ENCODE measurements around the gene AP1B1.
"Not testable (repeated sequence)": the region's sequence is repeated elsewhere in the genome, so short reads cannot be mapped to it uniquely, and the experiment has no call there.

Gene AP1B1

DNA sequence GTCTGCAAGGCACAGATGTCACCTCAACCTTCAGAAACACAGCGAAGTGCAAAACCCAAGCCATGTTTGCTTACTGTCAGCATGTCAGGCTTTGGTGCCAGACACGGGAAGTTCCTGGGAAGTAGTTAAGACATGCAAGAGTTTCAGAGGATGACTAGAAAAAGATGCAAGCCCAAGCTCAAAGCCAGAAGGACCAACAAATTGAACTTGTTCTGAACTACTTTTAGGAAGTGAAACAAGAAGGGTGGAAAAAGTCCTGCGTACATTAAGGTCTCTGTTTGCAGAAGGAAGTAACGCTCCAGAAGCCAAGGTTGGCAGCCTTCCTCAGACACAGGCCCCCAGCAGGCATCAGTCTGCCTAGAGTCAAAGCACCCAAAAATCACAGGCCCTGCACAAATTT is 2.6 kb downstream of the AP1B1 start:
- DNase-seq, result no peak

DNA sequence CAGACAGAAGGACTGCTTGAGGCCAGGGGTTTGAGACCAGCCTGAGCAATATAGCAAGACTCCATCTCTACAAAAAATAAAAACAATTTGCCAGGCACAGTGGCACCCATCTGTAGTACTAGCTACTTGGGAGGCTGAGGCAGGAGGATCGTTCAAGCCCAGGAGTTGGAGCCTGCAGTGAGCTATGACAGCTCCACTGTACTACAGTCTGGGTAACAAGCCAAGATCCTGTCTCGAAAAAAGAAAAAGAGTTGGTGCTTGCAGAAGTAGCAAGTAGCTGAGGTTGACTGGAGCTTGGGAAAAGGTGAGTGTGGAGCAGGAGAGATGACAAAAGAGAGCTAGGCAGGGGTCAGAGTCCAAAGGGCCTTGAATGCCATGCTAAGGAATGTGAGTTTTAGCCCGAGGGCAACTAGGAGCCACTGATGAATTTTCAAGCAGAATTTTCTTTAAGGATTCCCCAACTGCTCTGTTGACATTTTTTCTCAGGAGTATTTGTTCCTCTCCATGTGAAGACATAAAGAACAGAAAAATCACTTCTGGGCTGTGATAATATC is 3.1 kb downstream of the AP1B1 start:
- no peak for DNase-seq

DNA sequence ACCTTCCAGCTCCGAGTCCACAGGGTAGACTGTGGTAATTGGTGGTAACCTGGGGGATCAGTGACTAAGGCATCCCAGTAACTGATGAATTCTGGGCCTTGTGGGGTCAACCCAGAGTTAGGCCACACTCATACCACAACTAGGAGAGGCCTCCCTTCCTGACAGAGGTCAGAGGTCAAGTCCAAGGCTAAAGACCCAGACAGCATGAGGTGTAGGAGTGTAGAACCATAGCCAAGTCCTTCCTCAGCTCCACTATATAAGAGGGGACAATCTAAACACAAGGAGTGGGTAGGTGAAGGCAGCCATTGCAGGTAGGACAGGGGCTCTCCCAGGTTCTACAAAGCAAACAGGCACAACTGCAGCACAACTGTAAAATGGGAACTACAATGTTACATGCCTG is 4.6 kb downstream of the AP1B1 start:
- no peak for DNase-seq

DNA sequence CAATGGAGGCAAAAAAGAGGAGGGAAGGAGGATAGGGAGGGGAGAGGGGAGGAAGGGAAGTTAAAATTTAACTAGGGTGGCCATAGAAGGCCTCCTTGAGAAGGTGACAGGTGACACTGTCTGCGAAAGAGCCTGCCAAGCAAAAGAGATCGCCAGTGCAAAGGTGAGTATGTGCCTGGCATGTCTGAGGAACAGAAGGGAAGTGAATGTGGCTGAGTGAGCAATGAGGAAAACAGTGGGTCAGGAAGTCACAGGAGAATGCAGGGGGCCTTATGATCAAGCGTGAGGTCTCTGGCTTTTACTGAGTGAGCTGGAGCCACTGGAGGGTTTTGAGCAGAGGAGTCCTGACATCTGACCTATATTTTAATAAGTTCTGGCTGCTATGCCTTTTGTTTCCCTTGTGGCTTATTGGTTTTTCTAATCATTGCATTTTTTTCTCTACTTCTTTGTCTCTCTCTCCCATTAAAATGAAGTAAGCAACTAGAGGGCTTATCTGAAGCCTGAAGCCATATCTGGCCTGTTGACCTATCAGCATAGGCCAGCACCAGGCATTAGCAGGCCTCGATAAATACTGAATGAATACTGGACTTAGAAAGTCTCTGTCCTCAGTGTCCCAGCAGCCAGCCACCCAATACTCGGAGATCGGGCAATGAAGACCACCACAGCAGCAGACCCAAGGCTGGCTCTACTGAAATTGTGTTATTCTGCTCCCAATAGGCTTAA is 5.6 kb downstream of the AP1B1 start:
- no peak for DNase-seq

DNA sequence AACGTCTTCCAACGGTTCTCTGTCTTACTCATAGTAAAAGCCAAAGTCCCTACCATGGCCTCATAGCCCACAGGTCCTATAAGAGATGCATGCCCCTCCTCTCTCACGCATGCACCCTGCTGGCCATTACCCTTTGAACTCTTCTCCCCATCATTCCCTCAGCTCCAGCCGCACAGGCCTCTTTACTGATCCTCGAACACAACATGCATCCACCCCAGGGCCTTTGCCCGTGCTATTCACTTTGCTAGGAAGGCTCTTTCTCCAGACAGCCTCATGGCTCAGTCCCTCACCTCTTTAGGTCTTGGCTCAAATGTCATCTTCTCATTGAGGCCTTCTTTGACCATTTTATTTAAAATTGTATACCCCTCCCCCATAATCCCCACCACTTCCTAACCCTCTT is 7.5 kb downstream of the AP1B1 start:
- no peak for DNase-seq

DNA sequence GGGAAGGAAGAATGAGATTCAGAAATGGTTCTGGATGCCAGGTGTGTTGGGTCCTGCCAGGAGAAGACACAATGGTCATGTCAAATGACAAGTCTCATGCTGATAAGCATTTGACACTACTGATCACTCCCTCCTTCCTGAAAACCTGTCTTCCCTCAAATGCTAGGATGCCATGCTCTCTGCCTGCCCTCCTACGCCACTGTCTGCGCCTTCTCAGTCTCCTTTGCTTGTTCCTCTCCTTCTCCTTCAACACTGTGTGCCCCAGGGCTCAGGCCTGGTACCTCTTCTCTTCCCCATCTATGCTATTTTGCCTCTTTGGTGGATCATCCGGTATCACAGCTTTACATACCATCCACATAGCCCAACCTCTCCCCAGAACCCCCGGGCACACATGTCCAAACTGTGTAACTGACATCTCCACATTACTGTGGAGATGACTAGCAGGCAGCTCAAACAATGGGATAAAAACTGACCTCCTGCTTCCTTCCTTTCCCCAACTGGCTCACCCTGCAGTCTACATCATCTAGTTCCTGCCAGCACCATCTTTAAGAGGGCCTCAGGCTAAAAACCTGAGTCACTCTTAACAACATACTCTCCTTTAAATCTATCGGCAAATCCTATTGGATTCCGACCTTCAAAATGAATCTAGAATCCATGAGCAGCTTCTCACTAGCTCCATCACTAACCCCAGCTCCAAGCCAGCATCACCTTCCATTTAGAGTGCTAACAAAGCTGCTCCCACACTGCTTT is 8.2 kb downstream of the AP1B1 start:
- no peak for DNase-seq

DNA sequence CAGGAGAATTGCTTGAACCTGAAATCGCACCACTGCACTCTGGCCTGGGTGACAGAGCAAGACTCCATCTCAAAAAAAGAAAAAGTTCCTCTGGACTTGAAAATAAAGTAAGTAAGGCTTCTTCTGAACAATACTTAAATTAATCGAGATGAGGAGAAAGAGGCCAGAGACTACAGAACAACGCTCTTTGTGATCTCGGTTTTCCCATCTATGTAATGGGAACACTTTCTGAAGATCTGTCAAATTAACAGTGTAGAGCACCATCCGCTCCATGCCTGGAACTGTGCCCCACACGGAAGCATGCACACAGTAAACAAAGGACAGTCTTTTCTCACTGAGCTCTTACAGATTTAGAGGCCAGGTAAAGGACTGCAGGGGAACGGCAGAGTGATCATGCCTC is 9.1 kb downstream of the AP1B1 start:
- DNase-seq, result no peak

DNA sequence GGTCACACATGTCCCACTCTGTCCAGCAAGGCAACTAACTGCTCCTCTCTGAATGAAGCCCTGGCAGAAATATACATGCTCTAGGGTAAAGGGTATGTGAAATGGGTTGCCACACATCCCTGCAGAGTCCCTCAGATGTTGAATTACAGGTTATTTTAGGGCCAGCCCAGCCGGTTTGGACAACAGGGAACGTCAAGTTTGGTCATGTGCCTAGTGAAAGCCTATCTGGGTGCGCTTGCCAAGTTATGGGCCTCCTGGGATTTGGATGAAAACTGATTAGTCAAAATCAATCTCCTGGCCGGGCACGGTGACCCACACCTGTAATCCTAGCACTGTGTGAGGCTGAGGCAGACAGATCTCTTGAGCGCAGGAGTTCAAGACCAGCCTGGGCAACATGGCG is 10.4 kb downstream of the AP1B1 start:
- no peak for DNase-seq

DNA sequence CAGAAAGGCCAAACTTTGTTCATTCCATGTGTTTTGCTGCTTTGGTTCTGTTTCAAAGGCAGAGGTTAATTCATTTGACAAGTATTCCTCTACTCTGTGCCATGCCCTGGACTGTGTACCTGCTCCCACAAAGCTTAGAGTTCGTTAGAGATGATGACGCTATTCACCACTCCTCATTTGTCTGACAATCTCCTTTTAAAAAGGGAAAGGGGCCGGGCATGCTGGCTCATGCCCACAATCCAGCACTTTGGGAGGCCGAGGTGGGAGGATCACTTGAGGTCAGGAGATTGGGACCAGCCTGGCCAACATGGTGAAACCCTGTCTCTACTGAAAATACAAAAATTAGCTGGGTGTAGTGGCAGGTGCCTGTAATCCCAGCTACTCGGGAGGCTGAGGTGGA is 11.7 kb downstream of the AP1B1 start:
- DNase-seq, result not testable (repeated sequence)

DNA sequence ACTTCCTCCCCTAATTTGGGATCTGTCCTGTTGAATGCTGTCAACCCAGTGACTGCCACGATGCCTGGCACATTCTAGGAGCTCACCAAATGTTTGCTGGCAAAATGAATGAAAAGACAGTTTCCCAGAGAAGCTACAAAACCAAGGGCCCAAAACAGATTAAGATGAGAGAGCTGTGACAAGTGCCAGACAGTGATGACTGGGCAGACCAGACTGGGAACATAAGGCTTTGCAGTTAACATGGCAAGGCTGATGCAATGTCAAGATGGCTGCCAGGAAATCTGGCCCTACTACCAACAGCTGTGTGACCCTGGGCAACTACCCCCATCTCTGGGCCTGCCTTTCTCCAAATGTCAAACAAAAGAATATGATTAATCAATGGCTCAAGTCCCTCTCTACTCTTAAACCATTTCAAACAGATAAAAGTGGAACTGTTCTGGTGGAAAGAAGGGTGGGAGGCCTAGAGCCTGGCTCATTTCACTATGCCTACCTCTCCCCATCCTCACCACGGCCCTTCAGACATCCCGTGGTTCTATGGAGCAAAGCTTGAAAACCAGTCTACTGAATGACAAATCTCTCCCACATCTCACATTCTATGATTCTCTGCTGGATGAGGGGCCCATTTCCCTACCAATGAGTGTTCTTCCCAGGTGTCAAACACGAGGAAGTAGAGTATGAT is 12.8 kb downstream of the AP1B1 start:
- no peak for DNase-seq

DNA sequence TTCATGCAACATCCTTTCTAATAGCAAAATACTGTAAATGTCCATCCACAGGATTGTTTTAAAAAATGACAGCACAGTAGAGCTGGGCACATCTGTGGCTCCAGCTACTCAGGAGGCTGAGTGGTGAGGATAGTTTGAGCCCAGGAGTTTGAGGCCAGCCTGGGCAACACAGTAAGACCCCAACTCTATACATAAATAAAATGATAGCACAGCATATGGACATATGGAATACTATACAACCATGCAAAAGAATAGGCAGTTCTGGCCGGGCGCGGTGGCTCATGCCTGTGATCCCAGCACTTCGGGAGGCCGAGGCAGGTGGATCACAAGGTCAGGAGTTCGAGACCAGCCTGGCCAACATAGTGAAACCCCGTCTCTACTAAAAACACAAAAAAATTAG is 13.6 kb downstream of the AP1B1 start:
- DNase-seq, result not testable (repeated sequence)

DNA sequence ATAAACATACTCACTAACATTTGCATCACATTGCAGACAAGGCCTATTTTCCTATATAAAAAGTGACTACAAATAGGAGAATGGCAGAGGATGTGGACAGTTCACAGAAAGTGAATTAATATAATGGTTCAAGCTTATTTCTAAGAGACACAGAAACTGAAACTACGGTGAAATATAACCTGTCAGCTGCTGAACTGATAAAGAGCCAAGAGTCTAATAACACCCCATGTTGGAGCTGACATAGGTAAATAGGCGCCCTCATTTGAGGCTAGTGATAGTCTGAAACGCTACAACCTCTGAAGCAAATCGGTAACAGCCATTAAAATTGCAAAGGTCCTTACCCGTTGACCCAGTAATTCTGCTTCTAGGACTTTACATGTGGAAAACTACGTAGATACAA is 14.0 kb downstream of the AP1B1 start:
- no peak for DNase-seq

DNA sequence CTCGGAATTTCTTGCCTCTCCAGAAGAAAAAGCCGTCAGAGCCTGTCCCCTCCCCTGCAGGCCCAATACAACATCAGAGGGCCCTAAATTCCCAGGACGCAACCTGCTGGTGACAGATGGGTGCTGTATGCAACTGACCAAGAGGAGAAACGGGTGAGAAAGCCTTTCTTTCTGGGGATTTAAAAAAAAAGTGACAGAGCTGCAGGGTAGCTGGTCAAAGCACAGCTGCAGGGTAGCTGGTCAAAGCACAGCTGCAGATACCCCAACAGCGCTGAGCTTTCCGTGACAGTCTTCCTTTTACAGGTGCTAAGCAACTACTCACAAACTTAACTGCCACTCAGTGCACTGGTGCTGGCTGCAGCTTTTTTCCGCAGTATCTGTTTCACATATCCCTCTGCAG is 17.8 kb downstream of the AP1B1 start:
- DNase-seq, result no peak

DNA sequence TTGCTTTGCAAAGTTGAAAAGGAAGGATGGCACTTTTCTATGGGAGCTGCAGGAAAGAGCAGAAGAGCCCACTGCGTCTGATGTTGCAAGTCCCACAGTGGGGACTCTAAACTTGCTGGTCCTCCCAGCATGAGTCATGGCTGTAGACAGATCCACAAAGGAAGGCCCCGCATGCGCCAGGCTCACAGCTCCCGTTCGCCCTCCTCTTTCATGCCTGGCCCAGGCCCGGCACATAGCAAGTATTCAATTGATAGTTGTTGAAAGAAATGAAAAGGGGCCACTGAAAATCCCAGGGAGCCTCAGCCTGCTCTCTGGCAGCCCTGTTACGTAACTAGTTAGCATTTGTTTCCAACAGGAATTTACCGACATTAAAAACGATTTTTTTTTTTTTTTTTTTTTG is 18.9 kb downstream of the AP1B1 start:
- no peak for DNase-seq

DNA sequence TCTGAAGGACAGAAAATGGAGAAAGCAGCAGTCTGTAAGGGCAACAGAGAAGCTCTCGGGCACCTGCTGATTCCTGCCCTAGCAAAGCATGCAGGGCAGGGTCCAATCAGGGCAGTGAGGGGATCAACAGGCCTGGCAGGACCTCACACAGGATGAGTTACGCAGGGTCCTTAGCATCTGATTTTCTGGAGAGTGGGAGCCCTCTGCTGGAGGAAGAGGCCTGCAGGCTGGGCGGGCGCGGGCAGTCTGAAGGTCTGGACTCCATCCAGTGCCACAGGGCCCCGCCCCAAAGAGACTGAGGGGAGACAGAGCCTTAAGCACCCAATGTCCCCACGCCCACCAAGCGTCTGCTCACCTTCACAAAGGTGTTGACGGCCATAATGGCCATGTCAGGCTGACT is 28.9 kb downstream of the AP1B1 start:
- no peak for DNase-seq

DNA sequence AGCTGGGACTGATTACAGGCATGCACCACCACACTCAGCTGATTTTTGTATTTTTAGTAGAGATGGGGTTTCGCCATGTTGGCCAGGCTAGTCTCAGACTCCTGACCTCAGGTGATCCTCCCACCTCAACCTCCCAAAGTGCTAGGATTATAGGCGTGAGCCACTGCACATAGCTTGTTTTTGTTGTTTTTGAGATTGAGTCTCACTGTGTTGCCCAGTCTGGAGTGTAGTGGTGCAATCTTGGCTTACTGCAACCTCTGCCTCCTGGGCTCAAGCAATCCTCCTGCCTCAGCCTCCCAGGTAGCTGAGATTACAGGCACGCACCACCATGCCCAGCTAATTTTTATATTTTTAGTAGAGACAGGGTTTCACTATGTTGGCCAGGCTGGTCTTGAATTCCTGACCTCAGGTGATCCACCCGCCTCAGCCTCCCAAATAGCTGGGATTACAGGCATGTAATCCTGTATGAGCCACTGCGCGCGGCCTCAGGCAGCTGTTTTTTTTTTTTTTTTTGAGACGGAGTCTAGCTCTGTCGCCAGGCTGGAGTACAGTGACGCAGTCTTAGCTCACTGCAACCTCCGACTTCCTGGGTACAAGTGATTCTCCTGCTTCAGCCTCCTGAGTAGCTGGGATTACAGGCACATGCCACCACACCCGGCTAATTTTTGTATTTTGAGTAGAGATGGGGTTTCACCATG is 31.0 kb downstream of the AP1B1 start:
- not testable (repeated sequence) for DNase-seq

DNA sequence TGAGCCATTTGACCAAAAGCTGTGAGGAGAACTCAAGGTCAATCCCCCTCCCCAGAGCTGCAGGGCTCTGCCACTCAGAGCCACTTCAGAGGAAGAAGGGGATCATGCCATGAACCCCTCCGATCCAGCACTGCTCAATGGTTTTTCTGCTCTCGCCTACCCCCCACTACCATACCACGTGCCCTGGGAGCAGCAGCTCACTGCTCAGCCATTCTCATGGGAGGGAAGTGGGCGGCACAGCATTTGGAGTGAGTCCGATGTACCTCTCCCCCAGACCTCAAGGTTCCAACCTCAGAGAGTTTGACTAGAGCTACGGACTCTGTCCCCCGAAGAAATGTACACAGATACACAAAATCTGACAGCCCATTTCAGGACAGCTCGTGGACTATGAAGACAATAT is 34.5 kb downstream of the AP1B1 start:
- no peak for DNase-seq

DNA sequence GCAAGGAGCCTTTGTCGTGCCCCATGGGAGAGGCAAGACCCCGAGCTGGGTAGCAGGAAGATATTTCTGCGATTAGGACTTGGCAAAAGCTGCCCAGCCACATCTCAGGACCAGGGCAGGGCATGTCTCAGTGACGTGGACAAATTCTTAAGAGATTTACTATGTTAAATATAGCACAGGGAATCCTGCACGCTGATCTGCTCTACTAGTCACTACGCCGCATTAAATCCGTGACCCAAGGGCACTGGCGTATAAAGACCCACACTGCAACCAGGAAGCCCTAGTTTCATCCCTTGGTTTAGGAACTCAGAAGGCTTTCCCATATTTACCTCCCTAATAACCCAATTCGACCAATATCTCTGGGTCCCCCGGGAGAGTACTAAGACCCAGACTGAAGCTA is 35.1 kb downstream of the AP1B1 start:
- no peak for DNase-seq

DNA sequence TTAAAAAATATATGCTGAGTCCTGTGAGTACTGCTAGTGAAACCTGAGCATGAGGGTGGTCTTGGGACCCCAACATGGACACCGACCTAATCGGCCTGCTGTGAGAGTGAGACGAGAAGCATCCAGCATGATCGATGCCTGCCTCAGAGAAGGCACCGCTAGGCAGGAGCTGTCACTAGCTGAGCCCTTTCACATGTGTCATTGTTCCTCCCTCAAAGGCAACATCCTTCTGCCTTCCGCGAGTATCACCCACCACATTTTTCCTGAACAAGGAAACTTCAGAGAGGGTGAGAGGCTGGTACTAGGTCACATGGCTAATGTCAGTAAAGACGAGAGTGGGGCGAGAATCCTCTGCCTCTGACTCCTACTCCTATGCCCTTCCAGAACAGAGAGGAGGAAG is 35.6 kb downstream of the AP1B1 start:
- no peak for DNase-seq

DNA sequence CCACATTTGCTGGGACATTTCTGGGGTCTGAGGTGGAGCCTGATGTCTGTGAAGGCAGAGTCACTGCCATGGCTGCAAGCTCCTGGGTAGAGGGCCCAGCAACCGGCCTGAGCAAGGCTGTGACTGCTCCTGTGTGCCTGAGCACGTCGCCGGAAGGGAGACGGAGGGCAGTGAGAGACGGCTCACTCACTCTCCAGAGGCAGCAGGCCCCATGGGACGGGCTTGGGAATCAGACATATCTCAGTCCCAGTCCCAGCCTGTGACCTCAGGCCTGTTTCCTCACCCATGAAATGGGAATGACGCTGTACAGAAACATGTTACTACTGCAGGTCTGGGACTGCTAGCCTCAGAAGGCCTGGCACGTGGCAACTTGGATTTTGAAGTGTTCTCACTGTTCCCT is 36.5 kb downstream of the AP1B1 start:
- DNase-seq, result no peak

DNA sequence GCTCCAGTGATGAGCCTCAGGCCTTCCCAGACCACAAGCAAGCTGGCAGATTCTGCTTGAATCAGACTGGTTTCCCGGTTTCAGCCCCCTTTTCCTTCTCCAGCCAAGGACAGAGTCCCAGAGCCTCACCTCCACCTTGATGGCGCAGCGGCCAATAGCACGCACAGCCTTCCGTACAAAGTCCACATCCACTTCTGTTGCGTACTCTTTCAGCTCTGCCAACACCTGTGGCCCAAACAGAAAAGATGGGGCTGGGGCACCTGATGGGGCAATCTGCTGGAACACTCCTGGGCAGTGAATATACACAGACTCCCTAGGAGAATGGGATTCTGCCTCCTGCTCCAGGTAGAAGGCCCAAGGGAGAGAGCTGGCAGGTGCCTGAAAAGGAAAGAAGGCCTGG is 37.3 kb downstream of the AP1B1 start:
- no peak for DNase-seq

DNA sequence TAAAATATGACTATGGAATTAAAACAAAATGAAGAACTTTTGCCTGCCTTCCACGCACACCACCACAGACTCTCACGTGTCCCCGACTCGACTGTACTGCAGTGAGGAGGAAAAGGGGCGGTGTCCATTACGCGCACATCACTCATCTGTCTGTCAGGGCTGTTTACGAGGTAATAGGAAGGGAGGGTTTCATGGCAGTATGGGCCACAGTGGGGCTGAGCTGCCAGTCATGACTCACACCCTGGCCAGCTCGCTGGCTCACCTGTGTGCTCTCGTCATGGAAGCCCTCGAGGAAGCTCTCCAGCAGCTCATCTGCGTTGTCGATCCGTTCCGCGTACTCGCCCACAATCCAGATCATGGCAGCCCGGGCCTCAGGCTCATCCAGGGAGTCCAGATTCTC is 39.4 kb downstream of the AP1B1 start:
- no peak for DNase-seq

DNA sequence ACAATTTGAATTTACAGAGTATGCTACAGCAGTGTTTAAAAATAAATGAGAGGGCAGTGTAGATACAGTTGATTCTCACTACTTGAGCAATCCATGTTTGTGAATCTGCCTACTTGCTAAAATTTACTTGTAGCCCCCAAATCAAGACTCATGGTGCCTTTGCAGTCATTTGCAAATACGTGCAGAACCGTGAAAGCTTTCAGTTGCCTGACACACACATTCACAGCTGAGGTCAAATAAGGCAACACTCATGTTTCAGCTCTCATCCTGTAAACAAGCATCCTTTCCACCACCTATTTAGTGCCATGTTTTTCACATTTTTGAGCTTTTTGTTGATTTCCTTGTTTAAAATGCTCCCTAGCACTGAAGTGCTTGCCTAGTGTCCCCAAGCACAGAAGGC is 40.3 kb downstream of the AP1B1 start:
- DNase-seq, result no peak

All from DMS 273 treated with DMSO at 0.1 percent for 48 hours (cell line).